NCI-H82 treated with DMSO at 0.1 percent for 48 hours (cell line): ENCODE results near the gene AMMECR1L.
"Not testable (repeated sequence)": the region's sequence is repeated elsewhere in the genome, so short reads cannot be mapped to it uniquely, and the experiment has no call there.

Experiments
- DNase-seq: peaks from one replicate; lab custom pipeline; 2025; ENCODE audit not compliant: unreplicated experiment; lab: John Stamatoyannopoulos, UW

Gene AMMECR1L

GRCh38 chr2:127885780-127886592, at the start of gene AMMECR1L:
AMMECR1L (minus strand) TSS chr2:127885956; CDS start chr2:127874234, 11,722 bp downstream.
- DNase-seq: not testable (repeated sequence)

- no peak for DNase-seq
Measured at GRCh38 chr2:127935337-127935736, 49.6 kb upstream of the AMMECR1L start.

DNA sequence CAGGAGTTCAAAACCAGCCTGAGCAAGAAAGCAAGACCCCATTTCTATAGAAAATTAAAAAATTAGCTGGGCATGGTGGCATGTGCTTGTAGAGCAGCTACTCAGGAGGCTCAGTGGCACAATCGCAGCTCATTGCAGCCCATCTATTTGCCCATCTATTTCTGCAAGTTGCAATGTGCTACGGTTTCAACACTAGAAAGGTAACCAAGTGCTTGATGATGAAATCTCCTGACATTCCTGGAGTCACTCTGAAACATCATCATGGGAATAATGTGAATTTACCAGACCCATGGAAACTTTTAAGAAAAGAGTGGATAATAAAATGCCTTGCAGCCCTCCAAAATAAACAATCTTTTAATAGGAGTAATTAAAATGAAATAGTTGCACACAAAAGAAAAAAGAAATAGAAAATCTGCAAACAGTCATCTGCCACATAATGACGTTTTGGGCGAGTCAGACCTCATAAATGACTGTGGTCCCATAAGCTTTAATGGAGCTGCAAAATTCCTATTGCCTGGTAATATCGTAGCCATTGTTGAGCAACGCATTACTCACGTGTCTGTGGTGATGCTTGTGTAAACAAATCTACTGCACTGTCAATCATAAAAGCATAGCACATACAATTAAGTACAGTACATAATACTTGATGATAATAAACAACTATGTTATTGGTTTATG, 46.6 kb upstream of the AMMECR1L start:
- DNase-seq: no peak

DNA sequence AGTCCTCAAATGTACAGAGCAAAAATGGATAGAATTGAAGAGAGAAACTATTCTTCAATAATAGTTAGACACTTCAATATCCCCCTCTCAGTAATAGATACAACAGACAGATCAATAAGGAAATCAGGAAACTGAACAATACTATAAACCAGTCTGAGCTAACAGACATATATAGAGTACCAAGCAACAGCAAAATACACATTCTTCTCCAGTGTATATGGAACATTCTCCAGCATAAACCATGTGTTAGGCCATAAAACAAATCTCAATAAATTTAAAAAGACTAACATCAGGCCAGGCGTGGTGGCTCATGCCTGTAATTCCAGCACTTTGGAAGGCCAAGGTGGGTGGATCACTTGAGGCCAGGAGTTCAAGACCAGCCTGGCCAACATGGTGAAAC, 43.7 kb upstream of the AMMECR1L start:
- DNase-seq: no peak

- no peak for DNase-seq
Measured at GRCh38 chr2:127927384-127927783, 41.6 kb upstream of the AMMECR1L start.

DNA sequence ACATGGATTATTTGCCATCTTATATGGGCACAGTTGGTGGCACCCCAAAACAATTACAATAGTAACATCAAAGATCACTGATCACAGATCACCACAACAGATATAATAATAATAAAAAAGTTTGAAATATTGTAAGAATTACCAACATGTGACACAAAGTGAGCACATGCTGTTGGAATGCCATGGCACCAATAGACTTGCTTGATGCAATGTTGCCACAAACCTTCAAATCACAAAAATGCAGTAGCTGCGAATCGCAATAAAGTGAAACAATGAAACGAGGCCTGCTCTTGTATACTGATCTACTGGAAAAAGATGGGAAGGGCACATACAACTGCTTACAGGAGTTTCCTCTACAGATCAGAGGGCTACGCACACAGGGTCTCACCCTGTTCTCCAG, 32.2 kb upstream of the AMMECR1L start:
- no peak for DNase-seq

DNA sequence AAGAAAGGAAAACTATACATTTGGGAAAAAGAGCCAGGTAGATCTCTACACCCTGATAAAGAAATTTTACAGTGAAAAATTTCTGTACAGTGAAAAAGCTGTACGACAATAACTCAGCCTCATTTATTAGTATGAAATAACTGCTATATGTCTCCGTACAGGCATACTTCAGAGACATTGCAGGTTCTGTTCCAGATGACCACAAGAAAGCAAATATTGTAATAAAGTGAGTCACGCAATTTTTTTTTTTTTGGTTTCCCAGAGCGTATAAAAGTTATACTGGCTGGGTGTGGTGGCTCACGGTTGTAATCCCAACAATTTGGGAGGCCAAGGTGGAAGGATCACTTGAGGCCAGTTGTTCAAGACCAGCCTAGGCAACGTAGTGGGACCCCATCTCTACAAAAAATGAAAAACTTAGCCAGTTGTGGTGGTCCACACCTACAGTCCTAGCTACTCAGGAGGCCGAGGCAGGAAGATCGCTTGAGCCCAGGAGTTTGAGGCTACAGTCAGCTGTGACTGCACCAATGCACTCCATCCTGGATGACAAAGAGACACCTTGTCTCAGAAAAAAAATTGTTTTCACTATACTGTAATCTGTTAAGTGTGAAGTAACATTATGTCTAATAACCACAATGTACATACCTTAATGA, 28.2 kb upstream of the AMMECR1L start:
- no peak for DNase-seq

DNA sequence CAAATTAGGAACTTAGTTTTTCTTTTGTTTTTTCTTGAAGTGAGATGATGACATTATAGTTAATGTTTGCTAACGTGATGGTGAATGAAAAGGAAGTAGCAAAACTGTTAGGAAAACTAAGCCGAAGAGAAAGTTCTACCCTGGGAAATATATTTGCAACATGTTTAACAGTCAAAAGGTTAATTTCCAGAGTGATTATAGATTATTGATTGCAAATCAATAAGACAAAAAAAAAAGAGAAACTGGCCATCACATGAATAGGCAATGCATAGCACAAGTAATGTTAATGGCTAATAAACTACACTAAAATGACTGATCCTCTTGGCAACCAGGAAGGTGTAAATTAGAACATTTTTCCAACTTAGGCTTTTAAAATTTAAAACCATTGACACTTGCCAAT, 26.0 kb upstream of the AMMECR1L start:
- DNase-seq: no peak

GRCh38 chr2:127910415-127910814, 24.7 kb upstream of the AMMECR1L start:
- no peak for DNase-seq

GRCh38 chr2:127909019-127909418, 23.3 kb upstream of the AMMECR1L start:
- no peak for DNase-seq

GRCh38 chr2:127907733-127908400, 22.1 kb upstream of the AMMECR1L start:
- DNase-seq: not testable (repeated sequence)

DNA sequence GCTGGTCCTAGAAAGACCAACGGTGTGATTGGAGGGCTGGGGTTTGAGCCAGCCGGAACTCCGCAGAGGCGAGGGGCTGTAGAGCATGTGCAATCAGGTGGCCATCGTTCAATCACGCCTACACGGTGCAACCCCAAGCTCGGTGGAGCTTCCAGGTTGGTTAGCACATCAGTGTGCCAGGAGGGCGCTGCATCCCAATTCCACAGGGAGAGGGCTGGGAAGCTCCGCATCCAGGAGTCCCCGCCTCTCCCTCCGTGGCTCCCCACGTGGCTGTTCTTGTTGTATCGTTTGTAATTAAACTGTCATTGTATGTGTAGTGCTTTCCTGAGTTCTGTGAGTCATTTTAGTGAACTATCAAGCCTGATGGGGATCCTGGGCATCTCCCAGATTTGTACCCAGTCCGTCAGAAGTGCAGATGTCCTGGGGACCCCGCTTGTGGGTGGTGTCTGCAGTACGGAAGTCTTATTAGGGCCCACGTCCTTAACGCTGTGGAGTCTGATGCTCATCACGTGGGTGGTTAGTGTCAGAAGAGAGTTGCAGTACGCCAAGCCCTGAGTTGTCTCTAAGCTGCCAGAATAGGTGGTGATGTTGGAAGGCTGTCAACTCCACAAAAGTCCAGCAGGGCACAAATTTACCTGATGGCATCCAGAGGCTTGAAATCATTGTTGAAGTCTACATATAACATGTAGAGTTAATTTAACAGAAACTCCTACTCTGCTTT, 20.6 kb upstream of the AMMECR1L start:
- DNase-seq: no peak

DNA sequence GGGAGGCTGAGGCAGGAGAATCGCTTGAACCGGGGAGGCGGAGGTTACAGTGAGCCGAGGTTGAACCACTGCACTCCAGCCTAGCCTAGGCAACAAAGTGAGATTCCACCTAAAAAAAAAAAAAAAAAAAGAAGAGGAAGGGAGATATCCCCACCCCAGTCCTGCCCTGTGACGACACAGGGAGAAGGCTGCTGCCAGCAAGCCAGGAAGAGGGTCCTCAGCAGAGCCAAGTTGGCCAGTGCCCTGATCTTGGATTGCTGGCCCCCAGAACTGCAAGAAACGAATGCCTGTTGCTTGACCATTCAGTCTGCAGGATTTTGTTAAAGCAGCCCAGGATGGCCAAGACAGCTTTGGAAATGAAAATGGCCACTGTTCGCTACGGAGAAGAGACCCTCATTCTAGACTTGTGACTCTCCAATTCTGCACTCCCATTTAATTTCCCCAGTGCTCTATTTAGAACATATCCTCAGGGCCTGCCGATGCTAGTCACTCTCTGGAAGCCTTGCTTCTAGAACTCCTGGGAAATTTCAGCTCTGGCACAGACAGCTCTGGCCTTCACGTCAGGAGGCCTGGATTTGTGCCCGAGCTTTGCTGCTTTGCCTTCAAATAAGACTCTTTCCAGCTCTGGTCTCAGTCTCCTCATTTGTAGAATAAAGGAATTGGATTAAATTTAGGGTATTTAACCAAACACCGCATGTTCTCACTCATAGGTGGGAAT, 15.7 kb upstream of the AMMECR1L start:
- no peak for DNase-seq

DNA sequence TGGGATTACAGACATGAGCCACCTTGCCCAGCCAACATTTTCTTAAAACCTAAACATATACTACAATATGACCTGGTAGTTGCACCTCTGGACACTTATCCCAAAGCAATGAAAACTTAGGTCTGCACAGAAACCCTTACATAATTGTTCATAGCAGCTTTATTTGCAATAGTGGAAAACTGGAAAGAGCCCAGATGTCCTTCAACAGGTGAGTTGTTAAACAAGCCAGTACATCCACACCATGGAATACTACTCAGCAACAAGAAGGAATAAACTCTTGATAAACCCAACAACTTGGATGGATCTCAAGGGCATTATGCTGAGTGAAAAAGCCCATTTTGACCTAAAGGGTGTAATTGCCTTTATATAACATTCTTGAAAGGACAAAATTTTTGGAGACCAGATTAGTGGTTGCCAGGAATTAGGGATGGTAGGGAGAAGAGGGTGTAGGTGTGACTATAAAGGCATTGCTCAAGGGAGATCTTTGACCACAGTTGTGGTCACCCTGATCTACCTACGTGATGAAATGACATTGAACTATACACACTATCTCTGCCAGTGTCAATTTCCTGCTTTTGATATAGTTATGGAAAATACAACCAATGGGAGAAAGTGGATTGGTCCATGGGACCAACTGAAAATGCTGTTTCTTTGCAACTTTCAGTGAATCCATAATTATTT, 11.9 kb upstream of the AMMECR1L start:
- DNase-seq: no peak

GRCh38 chr2:127893494-127893893, 7.7 kb upstream of the AMMECR1L start:
- no peak for DNase-seq

- no peak for DNase-seq
Measured at GRCh38 chr2:127893033-127893432, 7.3 kb upstream of the AMMECR1L start.

- no peak for DNase-seq
Measured at GRCh38 chr2:127891811-127892210, 6.1 kb upstream of the AMMECR1L start.

GRCh38 chr2:127890756-127891155, 5.0 kb upstream of the AMMECR1L start:
- not testable (repeated sequence) for DNase-seq

- DNase-seq: no peak
Measured at GRCh38 chr2:127888772-127889171, 3.0 kb upstream of the AMMECR1L start.

GRCh38 chr2:127887776-127888130, 2.0 kb upstream of the AMMECR1L start:
- no peak for DNase-seq
